H1 (cell line): ENCODE results near the gene PARK7. TPM values are rescaled to one million over a fixed set of nuclear protein-coding genes. Genes with fewer than 3 reads are reported as not detected.

ENCODE experiments used
- CTCF ChIA-PET: fragments of 300-600 bp; sonication (Branson Sonifier 250); formaldehyde crosslinking; loops from one replicate; lab custom pipeline; 2021; ENCODE audit not compliant: partially characterized antibody; lab: Charles Lee
- POLR2A ChIA-PET: fragments of 300-600 bp; sonication (Branson Sonifier 250); formaldehyde crosslinking; loops from one replicate; lab custom pipeline; 2021; ENCODE audit warnings: inconsistent platforms; ENCODE audit not compliant: partially characterized antibody; lab: Charles Lee
- DNase-seq, 2 experiments: peaks; one replicate each; pipeline versions ENCODE4 v3.0.0 to v3.0.0-alpha.2; 2010 to 2022; ENCODE audit warnings: low spot score in 2 of 2, low read depth in 1 of 2, mixed read lengths in 1 of 2
- FAIRE-seq: peaks from 2 replicates; lab custom pipeline; 2011; peaks lifted over from hg19 to GRCh38; lab: Jason Lieb, UNC
- H2AFZ ChIP-seq: 2 replicates; pipeline ENCODE4 v1.8.1; 2012; ENCODE audit warnings: low read length, inconsistent platforms
- H2AK5ac ChIP-seq: 2 replicates; pipeline ENCODE4 v1.6.1; 2013; ENCODE audit warnings: low read depth, low read length
- H2BK120ac ChIP-seq: replicated peaks from 2 replicates; pipeline ENCODE3; 2013; ENCODE audit warnings: low read depth, low read length, inconsistent platforms
- H2BK12ac ChIP-seq: 2 replicates; pipeline ENCODE4 v1.6.1; 2013; ENCODE audit warnings: low read depth, low read length
- H2BK15ac ChIP-seq: 2 replicates; pipeline ENCODE4 v1.6.1; 2013; ENCODE audit warnings: low read length
- H2BK20ac ChIP-seq: 2 replicates; pipeline ENCODE4 v1.6.1; 2013; ENCODE audit warnings: low read length
- H2BK5ac ChIP-seq: 2 replicates; pipeline ENCODE4 v1.6.1; 2013; ENCODE audit warnings: low read depth, low read length
- H3K14ac ChIP-seq: 2 replicates; pipeline ENCODE4 v1.6.1; 2013; ENCODE audit warnings: inconsistent platforms; ENCODE audit not compliant: insufficient read length
- H3K18ac ChIP-seq: 2 replicates; pipeline ENCODE4 v1.6.1; 2013; ENCODE audit warnings: low read length; ENCODE audit errors: extremely low read depth
- H3K23ac ChIP-seq: 2 replicates; pipeline ENCODE4 v1.6.1; 2013; ENCODE audit warnings: inconsistent platforms; ENCODE audit not compliant: insufficient read length
- H3K23me2 ChIP-seq: 2 replicates; pipeline ENCODE4 v1.6.1; 2013; ENCODE audit warnings: low read depth, low read length
- H3K27ac ChIP-seq: 2 replicates; pipeline ENCODE4 v1.6.1; 2011; ENCODE audit warnings: low read depth, low read length, inconsistent platforms
- H3K27me3 ChIP-seq, 4 experiments: replicated peaks in 1 of 4; 1 replicate in 1 of 4; 2 replicates in 3 of 4; pipeline versions ENCODE4 v1.6.1 to v1.8.1; 2011 to 2013; ENCODE audit warnings: low read length in 3 of 4, mild to moderate bottlenecking in 3 of 4, inconsistent platforms in 2 of 4, mixed read lengths in 2 of 4, moderate library complexity in 1 of 4; ENCODE audit not compliant: control insufficient read depth in 3 of 4, insufficient read depth in 3 of 4; ENCODE audit errors: extremely low read depth in 1 of 4
- H3K36me3 ChIP-seq, 4 experiments: 2 replicates each; pipeline versions ENCODE4 v1.6.1 to v1.8.1; 2011 to 2013; ENCODE audit warnings: mild to moderate bottlenecking in 4 of 4, low read length in 3 of 4, moderate library complexity in 2 of 4, control low read depth in 1 of 4, inconsistent platforms in 1 of 4; ENCODE audit not compliant: insufficient read depth in 4 of 4, control insufficient read depth in 2 of 4
- H3K4ac ChIP-seq: replicated peaks from 2 replicates; pipeline ENCODE3; 2013; ENCODE audit warnings: low read length, low read depth, mixed read lengths, inconsistent platforms; ENCODE audit not compliant: insufficient read length
- H3K4me1 ChIP-seq, 4 experiments: replicated peaks in 1 of 4; 1 replicate in 1 of 4; 2 replicates in 3 of 4; pipeline versions ENCODE4 v1.6.1 to v1.8.1; 2011 to 2013; ENCODE audit warnings: low read length in 3 of 4, inconsistent platforms in 2 of 4, mixed read lengths in 1 of 4; ENCODE audit not compliant: insufficient read depth in 4 of 4, control insufficient read depth in 3 of 4
- H3K4me2 ChIP-seq, 2 experiments: 2 replicates each; pipeline versions ENCODE4 v1.6.1 to v1.8.1; 2011 to 2013; ENCODE audit warnings: low read depth in 2 of 2, low read length in 2 of 2, control low read depth in 1 of 2, inconsistent platforms in 1 of 2, mild to moderate bottlenecking in 1 of 2; ENCODE audit not compliant: insufficient read depth in 1 of 2
- H3K4me3 ChIP-seq, 4 experiments: fragments of 200-600, 300-600 bp in 1 of 4; sonication (generic), shearing (Covaris generic), sonication (Bioruptor Twin) in 1 of 4; 2 replicates each; pipeline versions ENCODE4 v1.5.1 to v1.8.1; 2011 to 2016; ENCODE audit warnings: low read length in 4 of 4, low read depth in 3 of 4, control low read depth in 2 of 4, inconsistent platforms in 2 of 4, mild to moderate bottlenecking in 2 of 4, mixed read lengths in 1 of 4, moderate library complexity in 1 of 4; ENCODE audit not compliant: insufficient read depth in 2 of 4; ENCODE audit errors: extremely low read depth in 1 of 4
- H3K56ac ChIP-seq: replicated peaks from 2 replicates; pipeline ENCODE3; 2013; ENCODE audit warnings: low read depth, mild to moderate bottlenecking, mixed read lengths, low read length, inconsistent platforms; ENCODE audit not compliant: insufficient read length
- H3K79me1 ChIP-seq: 2 replicates; pipeline ENCODE4 v1.6.1; 2013; ENCODE audit warnings: low read depth, low read length, control low read depth
- H3K79me2 ChIP-seq, 2 experiments: 2 replicates each; pipeline versions ENCODE4 v1.6.1 to v1.8.1; 2012 to 2013; ENCODE audit warnings: low read length in 2 of 2, mild to moderate bottlenecking in 2 of 2, inconsistent platforms in 1 of 2; ENCODE audit not compliant: insufficient read depth in 2 of 2, control insufficient read depth in 1 of 2
- H3K9ac ChIP-seq, 4 experiments: replicated peaks in 1 of 4; 1 replicate in 1 of 4; 2 replicates in 3 of 4; pipeline versions ENCODE4 v1.6.1 to v1.8.1; 2011 to 2013; ENCODE audit warnings: low read depth in 3 of 4, low read length in 3 of 4, control low read depth in 2 of 4, mild to moderate bottlenecking in 2 of 4, moderate library complexity in 2 of 4, inconsistent platforms in 1 of 4; ENCODE audit errors: extremely low read depth in 1 of 4
- H3K9me3 ChIP-seq, 2 experiments: 2 replicates each; pipeline versions ENCODE4 v1.6.1 to v1.8.1; 2012 to 2013; ENCODE audit warnings: mild to moderate bottlenecking in 2 of 2, moderate library complexity in 2 of 2, control low read depth in 1 of 2, inconsistent platforms in 1 of 2, low read depth in 1 of 2, low read length in 1 of 2, mixed read lengths in 1 of 2; ENCODE audit not compliant: insufficient read depth in 2 of 2
- H4K20me1 ChIP-seq, 2 experiments: replicated peaks in 1 of 2; 2 replicates each; pipeline versions ENCODE3 to v1.8.1; 2011 to 2013; ENCODE audit warnings: inconsistent platforms in 2 of 2, low read length in 2 of 2, mild to moderate bottlenecking in 1 of 2; ENCODE audit not compliant: insufficient read depth in 2 of 2, control insufficient read depth in 1 of 2
- H4K5ac ChIP-seq: 2 replicates; pipeline ENCODE4 v1.6.1; 2013; ENCODE audit warnings: low read length, low read depth, mixed read lengths, inconsistent platforms; ENCODE audit not compliant: insufficient read length
- H4K8ac ChIP-seq: 2 replicates; pipeline ENCODE4 v1.8.0; 2013; ENCODE audit warnings: mild to moderate bottlenecking, moderate library complexity, low read length, inconsistent platforms; ENCODE audit not compliant: insufficient read depth; ENCODE audit errors: extremely low read depth
- H4K91ac ChIP-seq: replicated peaks from 2 replicates; pipeline ENCODE3; 2013; ENCODE audit warnings: low read length, mixed read lengths, inconsistent platforms; ENCODE audit not compliant: insufficient read length
- CREB1 ChIP-seq: IDR thresholded peaks from 2 replicates; pipeline ENCODE4 v1.6.1; 2012; ENCODE audit warnings: inconsistent platforms
- POLR2AphosphoS5 ChIP-seq: IDR thresholded peaks from 2 replicates; pipeline ENCODE4 v1.6.1; 2011; ENCODE audit warnings: low read depth, low read length
- RXRA ChIP-seq: IDR thresholded peaks from 2 replicates; pipeline ENCODE4 v1.6.1; 2011; ENCODE audit warnings: low read depth, mild to moderate bottlenecking, low read length, moderate library complexity; ENCODE audit not compliant: insufficient read depth
- TBP ChIP-seq: IDR thresholded peaks from 2 replicates; pipeline ENCODE4 v1.6.1; 2011; ENCODE audit warnings: low read depth, low read length, improper control_type of control experiment
- TCF12 ChIP-seq: IDR thresholded peaks from 2 replicates; pipeline ENCODE4 v1.6.1; 2011; ENCODE audit warnings: low read depth, mild to moderate bottlenecking, low read length
- WGBS, 2 experiments: shearing (Covaris generic) in 1 of 2; methylation state at CpG; one replicate each; pipeline versions ENCODE4 v1.1.6 to v1.1.7; 2013 to 2015; ENCODE audit warnings: low lambda C conversion rate in 2 of 2, mixed read lengths in 2 of 2, inconsistent platforms in 1 of 2, low coverage in 1 of 2, missing lambda C conversion rate in 1 of 2; ENCODE audit not compliant: insufficient replicate concordance in 2 of 2, insufficient coverage in 1 of 2, insufficient read length in 1 of 2; ENCODE audit errors: extremely low coverage in 1 of 2, missing lambda C conversion rate in 1 of 2; 5-methylcytosine and 5-hydroxymethylcytosine counted together
- polyA plus RNA-seq, 7 experiments: library from polyadenylated mRNA; depleted of rRNA in 3 of 7; stranded (reverse) in 5 of 7; unstranded in 2 of 7; fragments of >200 nt in 5 of 7; fragments of 200-250 nt in 2 of 7; gene quantifications; 1 replicate in 5 of 7; 2 replicates in 1 of 7; 4 replicates in 1 of 7; pipeline versions ENCODE4 v1.2.1 to v1.2.3, GENCODE V29; 2011 to 2013; ENCODE audit warnings: missing spikeins in 2 of 7, mixed read lengths in 2 of 7
- total RNA-seq: library from RNA; stranded (reverse); fragmentation: NEBNext Ultra II Directional; extraction: Animal tissue kit (Norgen Biotek cat#: 25700); gene quantifications from 2 replicates; pipeline ENCODE4 v1.2.1, GENCODE V29; 2021
- TF ChIP-seq, protein P1 (sequence below): IDR thresholded peaks from 2 replicates; pipeline ENCODE4 v1.6.1; 2011; ENCODE audit warnings: low read length, improper control_type of control experiment

The PARK7 gene
- total and polyA plus RNA-seq, 2 of the 8 experiments (the other 6 are each of a cell fraction or from before 2014, with no cell fraction given), result 206 to 383 TPM

DNA sequence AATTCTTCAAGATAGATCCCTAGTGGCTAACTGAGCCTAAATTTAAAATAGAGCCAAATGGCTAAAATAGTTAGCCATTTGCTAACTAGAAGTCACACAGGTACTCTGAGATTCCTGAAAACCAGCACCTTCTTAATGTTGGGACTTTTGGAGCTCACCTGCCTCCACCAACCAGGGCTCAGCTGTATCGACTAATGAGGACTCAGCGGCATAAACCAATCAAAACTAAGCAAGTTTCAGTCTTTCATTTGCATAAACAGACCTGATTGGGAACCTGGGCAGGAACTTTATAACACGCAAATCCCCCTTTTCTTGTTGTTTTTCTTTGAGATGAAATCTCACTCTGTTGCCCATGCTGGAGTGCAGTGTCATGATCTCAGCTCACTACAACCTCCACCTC is 49.4 kb upstream of the PARK7 start:
- H3K4me1 ChIP-seq, result peaks cover 0 to 3% (median 0%) of the 10 kb centered on the region in 4 experiments; a peak in 2 of 7 replicates
- H4K5ac ChIP-seq, result no peak overlapping the region
- H2BK12ac ChIP-seq, result no peak overlapping the region
- H3K79me2 ChIP-seq, result no peaks in the 10 kb centered on the region
- no peak overlapping the region; a peak in 1 of 4 replicates for H3K4me2 ChIP-seq
- no peak overlapping the region for H3K27ac ChIP-seq
- TF ChIP-seq TBP (no peak), TCF12 (no peak), CREB1 (no peak), POLR2AphosphoS5 (no peak), RXRA (no peak)
- TF ChIP-seq, protein P1, sequence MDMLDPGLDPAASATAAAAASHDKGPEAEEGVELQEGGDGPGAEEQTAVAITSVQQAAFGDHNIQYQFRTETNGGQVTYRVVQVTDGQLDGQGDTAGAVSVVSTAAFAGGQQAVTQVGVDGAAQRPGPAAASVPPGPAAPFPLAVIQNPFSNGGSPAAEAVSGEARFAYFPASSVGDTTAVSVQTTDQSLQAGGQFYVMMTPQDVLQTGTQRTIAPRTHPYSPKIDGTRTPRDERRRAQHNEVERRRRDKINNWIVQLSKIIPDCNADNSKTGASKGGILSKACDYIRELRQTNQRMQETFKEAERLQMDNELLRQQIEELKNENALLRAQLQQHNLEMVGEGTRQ, result no peak
- H3K14ac ChIP-seq, result no peak overlapping the region
- H2AK5ac ChIP-seq, result no peak overlapping the region
- H3K9ac ChIP-seq, result no peak overlapping the region
- no peak overlapping the region for H3K4me3 ChIP-seq
- no peaks in the 10 kb centered on the region for H3K27me3 ChIP-seq
- no peak overlapping the region for H3K23ac ChIP-seq
- CTCF ChIA-PET, result interaction anchor here (0.7 to 1.8 kb wide), 5 partner anchors 8 to 244 kb away, joined by 3 to 6 read pairs (median 4); no protein-coding TSS in a partner anchor
- DNase-seq, result no peak
- no peak overlapping the region for H4K91ac ChIP-seq
- H3K9me3 ChIP-seq, result no peaks in the 10 kb centered on the region
- no peaks in the 10 kb centered on the region for H3K79me1 ChIP-seq
- H3K36me3 ChIP-seq, result no peaks in the 10 kb centered on the region
- H3K18ac ChIP-seq, result no peak overlapping the region
- no peak for FAIRE-seq
- H4K20me1 ChIP-seq, result no peaks in the 10 kb centered on the region
- H3K23me2 ChIP-seq, result no peaks in the 10 kb centered on the region
- POLR2A ChIA-PET, result interaction anchor here (1.7 kb wide), 1 partner anchor 9 kb away, joined by 6 read pairs; no protein-coding TSS in a partner anchor
- no peak overlapping the region for H2BK120ac ChIP-seq
- H2BK15ac ChIP-seq, result no peak overlapping the region
- no peak overlapping the region for H3K4ac ChIP-seq
- H3K56ac ChIP-seq, result no peak overlapping the region
- no peak overlapping the region for H2BK20ac ChIP-seq
- H4K8ac ChIP-seq, result no peak overlapping the region
- WGBS, 2 experiments, result 87% methylated on average over 3 of the region's 3 CpGs; no CpG with 5 or more reads in 1 of the 2 experiments
- H2AFZ ChIP-seq, result no peak overlapping the region
- no peak overlapping the region for H2BK5ac ChIP-seq
